HG03460 (cell line): Measurements from ENCODE around the gene CGRRF1.

Source experiments
- ATAC-seq: cut with Tn5 transposase; IDR thresholded peaks from one replicate; pipeline ENCODE4 v1.9.1; 2021; ENCODE audit not compliant: unreplicated experiment

The CGRRF1 gene

DNA sequence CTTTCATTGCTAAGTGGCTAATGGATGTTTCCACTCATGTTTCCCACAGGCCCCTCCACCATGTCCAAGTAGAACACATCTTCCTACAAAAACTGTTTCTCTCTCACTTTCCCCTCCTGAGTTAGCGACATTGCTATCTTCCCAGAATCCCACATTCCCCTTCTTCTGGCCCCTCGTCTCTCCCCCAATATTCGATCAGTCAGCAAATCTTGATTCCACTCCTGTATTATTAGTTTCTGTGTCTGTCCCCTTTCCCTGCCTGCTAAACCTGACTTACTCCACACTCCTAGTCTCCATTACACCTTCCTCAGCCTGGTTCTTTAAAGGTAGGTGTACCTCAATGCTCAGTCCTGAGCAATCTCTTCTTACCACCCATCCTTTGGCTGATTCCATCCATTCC, 37.9 kb downstream of the CGRRF1 start:
- no peak for ATAC-seq

DNA sequence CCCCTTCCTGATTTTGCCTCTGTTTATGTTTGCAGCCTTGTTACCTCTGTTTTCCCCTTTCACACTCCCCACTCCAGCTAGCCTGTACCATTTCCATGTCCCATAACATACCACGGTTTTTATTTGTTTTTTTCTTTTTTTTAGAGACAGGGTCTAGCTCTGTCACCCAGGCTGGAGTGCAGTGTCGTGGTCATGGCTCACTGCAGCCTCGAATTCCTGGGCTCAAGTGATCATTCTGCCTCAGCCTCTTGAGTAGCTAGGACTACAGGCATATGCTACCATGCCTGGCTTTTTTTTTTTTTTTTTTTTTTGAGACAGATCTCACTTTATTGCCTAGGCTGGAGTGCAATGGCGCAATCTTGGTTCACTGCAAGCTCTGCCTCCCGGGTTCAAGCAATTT, 38.8 kb downstream of the CGRRF1 start:
- no peak for ATAC-seq

DNA sequence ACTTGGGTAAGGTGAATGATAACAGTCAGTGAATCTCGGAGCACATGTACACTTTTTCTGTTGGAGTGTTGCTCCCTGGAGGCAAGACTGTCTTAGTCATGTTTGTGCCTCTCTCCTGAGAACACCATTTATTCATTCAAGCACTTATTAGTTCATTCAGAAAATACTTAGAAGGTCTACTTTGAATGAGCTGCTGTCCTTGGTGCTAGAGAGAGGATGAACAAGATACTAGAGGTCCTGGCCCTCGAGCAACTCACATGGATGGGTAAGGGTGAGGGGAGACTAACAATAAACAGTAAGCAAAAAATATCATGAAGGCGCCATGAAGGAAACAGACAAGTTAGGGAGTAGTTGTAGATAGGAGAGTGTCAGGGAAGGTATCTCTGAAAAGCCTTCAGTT, 40.2 kb downstream of the CGRRF1 start:
- no peak for ATAC-seq

DNA sequence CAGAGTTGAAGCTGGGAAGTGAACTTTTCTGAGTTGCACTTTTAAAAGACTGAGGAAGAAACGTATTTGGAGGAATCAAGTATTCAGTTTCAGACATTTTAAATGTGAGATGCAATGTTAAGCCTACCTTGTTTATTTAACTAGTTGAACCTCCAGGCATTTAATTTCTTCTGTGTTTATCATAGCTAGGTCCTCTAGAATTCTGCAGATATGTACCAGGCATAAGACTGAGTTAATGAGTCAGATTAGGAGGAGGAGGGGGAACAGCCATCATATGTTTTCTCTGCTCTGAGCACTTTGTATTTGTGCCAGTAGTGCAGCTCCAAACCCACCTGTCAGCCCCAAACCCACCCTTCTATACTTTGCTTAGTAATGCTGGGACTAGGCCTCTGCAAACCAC, 40.8 kb downstream of the CGRRF1 start:
- no peak for ATAC-seq

DNA sequence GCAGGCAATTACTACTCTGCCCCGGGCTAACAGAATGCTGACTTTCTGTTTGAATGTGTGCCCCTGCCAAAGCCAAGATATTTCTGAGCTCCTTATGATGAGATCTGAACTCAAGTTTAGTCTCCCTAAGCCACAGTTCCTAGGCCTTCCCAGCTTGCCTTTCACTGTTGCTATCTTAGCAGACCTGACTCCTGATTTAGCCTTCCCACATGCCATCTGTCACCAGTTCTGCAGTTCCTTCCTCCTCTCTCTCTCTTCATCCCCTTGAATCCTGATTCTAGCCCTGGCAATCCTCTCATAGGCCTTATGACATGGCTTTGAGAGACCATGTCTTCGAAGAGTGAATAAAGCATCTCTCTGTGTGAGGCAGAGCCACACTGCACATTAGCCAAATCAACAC, 44.7 kb downstream of the CGRRF1 start:
- no peak for ATAC-seq

DNA sequence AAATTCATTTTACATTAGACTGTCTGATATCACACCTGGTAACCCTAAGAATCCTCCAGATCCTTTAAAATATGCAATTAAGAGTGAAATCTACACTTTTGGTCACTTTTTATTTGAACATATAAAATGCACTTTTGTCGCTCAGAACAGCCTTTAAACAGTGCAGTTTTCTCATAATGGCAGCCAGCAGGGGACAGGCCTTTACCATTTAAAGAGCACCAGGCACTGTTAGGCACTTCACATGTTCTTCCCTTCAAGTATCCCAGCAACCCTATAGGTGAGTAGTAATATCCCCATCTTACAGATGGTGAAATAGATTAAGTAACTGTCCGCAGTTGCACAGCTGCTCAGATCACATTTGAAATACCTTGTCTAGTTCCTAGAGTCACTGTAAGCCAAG, 45.9 kb downstream of the CGRRF1 start:
- no peak for ATAC-seq

DNA sequence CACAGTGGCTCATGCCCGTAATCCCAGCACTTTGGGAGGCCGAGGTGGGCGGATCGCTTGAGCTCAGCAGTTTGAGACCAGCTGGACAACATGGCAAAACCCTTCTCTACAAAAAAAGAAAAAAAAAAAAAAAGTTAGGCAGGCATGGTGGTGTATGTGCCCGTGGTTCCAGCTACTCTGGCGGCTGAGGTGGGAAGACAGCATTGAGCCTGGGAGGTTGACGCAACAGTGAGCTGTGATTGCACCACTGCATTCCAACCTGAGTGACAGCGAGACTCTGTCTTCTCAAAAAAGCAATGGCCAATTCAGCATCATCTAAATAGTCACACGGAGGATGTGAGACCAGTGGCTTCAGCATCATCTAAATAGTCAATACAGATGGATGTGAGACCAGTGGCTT, 46.8 kb downstream of the CGRRF1 start:
- no peak for ATAC-seq

DNA sequence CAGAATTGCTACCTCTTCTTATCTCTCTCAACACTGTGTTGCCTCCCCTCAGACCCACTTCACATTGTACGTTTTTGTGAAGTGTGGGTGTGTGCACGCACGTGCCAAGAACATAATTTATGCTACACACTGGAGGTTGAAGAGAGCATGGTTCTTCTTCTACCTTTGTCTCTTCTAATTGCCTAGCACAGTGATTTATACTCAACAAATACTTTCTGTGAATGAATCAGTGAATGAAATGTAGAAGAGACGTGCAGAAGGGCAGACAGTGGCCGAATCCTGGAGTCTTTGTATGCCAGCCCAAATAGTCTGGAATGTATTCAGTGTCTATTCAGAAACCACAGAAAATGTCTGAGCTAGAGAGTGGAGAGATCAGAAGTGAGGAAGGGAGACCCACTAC, 52.6 kb downstream of the CGRRF1 start:
- no peak for ATAC-seq

DNA sequence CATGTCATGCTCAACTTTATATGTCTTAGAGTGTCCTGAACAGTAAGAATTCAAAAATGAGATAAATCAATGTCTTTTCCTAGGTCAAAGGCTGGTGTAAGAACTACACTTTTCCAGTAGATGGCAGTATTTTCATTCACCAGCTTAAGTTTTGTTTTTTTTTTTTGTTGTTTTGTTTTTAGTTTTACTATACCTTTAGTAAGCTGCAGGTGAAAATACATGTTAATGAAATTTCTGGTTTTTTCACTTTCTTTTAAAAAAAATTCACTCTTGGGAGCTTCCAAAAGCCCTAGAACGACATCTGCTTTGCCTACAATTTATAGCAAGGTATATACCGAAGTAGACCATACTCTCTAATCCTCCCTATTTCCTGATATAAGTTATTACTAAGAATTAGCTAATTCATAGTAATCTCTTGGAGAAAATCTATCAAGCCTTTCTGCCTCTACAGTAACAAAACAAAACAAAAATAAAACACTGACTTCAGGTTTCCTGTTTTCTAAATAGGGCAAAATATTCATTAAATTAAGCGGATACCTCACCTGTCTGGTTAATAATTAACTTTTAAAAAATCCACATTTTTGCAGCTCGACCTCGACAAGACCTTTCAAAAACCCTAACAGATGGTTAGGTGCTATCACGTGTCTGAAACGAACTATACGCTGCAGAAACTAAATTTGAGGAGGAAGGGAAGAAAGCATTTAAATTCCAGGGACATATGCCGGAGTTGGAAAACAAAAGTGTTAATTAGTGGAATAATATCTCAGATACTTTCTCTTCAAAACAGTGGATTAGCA, 54.6 kb downstream of the CGRRF1 start:
- no peak for ATAC-seq

DNA sequence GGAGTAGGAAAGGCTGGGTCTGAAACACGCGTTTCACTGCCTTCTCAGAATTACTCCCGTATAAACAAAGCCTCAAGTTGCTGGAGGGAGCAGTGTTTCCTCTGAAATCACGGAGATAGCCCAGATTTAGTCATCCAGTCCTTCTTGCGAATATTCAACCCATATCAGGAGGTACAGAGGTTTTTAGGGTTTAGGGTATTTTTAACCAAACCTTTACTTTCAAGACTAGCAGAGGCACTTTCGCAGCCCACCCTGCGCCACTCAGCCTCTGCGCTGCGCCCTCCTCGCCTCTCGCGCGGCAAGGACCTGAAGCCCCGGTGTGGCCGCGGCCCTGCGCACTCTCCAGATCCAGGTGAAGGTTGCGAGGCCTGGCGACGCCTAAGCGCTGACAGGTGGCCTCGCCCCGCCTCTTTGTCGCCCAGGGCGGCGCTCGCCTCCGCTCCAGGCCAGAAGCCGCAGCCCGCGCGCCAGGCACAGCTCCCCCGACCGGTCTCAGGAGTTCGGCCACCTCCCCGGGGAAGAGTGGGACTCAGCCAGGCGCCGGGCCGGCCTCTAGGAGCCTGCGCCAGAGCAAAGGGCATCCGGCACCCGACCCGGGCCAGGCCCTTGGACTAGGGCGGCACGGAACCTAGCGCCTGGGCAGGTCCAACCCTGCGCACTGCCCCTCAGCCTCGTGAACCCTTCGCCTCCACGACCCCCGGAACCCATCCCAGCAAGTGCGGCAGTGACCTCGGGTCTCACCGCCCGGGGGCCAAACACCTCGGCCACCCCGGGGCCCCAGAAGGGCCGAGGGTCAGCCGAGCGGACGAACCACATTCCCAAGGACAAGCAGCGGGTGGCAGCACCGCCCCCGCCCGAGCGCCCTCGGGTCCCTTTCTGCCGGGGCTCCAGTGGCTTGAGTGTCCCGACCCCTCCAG, 55.4 kb downstream of the CGRRF1 start:
- peak; percentile 36 for ATAC-seq

DNA sequence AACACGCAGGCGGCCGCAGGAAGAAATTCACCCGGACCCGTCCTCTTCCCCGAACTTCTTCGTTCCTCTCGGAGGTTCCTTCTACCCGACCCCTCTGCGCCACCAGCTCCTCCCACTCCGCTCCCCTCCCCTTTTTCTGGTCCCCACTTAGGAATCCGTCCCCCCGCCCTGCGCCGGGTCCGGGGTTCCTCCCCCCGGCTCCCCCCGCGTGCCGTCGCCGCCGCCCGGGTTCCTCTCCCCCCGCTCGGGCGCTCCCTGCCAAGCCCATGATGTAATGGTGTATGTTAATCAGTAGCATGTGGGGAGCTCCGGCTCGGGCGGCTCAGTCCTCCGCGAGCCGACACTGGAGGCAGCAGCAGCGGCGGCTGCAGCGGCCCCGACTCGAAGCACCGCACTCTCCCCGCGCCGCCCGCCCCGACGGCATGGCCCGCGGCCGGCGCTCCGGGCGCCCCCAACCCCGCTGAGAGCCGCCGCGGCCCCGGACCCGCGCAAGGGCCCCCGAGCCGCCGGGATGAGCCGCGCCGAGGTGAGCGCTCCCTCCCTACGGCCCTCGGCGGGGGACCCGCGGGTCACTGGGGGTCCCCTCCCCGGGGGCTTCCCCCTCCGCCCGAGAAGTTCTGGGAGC, 56.2 kb downstream of the CGRRF1 start:
- peak; percentile 43 for ATAC-seq

DNA sequence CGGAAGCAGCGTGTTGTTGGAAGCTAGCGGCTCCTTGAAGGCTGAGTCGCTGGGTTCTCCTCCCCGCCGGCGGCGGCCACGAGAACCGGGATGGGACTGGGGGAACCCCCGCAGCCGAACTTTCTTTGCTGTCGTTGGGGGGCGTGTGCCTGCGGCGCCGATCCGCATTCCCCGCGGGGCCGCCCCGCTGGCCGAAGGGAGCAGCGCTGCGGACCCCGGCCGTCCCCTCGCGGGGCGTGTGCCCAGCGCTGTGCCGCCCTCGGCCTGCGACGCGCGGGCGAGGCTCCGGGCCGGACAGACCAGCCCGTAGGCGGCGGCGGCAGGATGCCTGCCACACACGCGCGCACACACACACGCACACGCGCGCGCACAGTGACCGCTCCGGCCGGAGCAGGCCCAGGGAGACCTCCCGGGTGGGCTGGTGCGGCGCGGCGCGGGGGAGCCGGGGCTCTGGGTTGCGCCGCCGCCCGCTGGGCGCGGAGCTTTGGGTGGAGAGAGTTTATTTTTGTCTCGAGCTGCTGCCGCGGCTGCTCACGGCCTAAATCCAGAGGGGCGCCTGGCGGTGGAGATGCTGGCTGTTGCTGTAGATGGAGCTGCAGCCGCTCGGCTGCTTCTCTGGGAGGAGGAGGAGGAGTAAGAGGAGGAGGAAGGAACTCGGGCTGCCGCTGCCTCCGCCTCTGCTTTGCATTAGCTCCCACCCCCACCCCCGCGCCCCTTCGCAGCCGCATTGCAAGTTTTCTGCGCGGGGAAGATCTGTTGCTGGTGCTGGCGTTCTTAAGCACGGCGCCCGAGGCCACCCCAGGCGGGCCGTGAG, 56.9 kb downstream of the CGRRF1 start, which contains the start of gene SAMD4A:
TSS of gene SAMD4A (plus strand) at position 719 of the 814 bp plus-strand sequence. CDS start 789 bp downstream, outside the sequence.
- peak; percentile 34 for ATAC-seq

DNA sequence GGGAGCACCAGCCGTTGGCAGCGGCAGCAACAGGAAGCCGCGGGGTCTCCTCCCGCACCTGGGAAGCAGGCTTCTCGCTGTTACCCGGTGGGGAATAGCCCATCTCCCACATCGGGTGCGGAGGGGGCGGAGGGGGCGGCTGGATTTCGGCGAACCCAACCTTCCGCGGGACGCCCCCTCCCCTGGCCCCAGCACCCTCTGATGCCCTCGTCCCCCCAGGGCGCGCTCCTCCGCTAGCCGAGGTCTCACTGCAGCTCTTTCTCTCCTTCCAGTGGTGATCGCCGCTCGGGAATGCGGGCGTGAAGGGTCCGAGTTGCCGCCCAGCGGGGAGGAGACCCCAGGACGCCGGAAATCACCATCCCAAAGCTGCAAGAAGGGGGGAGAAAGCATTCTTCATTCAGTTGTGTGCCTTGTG, 57.5 kb downstream of the CGRRF1 start:
- ATAC-seq = peak; percentile 0

DNA sequence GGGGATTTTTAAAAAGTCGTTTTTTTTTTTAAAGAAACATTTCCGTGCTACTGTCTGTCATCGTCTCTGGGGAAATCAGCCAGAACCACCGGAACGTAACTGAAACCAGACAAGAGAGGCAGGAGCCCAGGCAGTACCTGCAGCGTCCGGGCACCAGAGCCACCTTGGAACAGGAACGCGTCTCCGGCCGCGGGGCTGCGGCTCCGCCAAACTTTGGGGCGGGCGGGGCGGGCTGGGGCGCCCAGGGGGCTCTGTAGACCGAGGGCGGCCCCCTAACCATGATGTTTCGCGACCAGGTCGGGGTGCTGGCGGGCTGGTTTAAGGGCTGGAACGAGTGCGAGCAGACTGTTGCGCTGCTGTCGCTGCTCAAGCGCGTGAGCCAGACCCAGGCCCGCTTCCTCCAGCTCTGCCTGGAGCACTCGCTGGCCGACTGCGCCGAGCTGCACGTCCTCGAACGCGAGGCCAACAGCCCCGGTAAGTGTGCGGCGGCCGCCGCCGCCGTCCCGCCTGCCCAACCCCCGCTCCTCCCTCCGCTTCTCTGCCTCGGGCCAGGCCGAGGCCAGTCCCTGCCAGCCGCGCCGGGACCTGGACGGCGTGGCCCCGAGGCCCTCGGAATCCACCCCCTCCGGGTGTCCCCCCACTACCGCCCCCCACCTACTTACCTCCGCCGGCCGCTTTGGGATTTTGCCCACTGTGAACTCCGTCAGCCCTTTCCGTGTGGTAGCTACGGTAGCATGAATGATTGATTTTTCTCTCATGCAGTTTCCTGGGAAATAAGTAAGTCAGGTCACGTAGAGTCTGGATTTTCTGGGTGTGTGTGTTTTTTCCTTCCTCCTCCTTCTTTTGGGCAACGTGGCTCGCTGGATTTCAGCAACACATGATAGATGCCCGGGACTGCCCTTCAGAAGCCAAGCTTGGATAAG, 58.2 kb downstream of the CGRRF1 start:
- ATAC-seq = peak; percentile 7

DNA sequence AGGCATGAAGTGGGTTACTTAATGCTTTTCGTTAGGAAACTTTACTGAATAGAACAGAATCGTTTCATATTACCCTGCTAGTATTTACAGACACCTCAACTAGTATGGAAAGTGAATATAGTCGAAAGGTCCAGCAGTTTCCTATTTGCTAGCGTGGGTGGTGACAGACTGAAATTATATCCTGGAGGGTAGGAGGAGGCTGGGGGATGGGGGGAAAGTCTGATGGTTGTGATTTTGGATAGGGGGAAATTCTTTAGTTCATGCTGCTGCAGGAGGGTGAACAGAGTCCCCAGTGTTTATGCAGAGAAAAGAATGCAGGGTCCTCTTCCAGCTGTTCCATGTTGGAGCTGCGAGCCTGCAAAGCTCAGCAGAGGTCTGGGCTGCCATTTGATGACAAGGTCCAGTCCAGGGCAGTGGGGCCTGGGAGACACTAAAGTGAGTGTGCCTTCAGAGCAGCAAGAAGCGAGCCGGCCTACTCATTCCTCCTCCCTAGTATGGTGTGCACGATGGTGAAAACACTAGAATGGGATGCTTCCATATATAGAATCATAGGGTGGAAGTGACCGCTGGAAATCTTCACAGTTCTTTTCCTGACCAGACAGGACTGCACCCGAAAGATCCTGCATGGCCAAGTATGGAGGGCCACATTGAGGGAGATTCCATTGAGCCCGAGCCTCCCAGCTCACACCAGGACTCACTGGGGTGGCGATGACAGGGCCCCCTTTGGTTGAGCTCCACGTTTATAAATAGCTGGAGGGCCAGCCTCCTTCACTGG, 59.3 kb downstream of the CGRRF1 start:
- ATAC-seq = no peak

DNA sequence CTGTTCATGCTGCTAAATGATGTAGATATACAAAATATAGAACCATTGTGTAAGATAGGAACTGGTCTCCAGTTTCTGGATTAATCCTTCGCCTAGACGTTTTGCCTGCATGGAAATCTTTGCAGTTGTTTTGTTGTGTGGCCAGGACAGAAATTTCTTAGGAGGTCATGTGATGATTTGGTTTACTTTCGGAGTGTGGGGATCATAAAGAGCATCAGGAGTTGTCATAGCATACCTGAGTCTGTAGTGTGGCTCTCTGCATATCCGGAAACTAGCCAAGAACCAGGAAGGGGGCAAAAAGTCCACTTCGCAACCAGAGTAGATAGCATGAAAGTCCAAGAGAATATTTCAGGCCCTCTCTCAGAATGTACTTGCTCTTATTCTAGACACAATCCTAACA, 60.3 kb downstream of the CGRRF1 start:
- no peak for ATAC-seq

DNA sequence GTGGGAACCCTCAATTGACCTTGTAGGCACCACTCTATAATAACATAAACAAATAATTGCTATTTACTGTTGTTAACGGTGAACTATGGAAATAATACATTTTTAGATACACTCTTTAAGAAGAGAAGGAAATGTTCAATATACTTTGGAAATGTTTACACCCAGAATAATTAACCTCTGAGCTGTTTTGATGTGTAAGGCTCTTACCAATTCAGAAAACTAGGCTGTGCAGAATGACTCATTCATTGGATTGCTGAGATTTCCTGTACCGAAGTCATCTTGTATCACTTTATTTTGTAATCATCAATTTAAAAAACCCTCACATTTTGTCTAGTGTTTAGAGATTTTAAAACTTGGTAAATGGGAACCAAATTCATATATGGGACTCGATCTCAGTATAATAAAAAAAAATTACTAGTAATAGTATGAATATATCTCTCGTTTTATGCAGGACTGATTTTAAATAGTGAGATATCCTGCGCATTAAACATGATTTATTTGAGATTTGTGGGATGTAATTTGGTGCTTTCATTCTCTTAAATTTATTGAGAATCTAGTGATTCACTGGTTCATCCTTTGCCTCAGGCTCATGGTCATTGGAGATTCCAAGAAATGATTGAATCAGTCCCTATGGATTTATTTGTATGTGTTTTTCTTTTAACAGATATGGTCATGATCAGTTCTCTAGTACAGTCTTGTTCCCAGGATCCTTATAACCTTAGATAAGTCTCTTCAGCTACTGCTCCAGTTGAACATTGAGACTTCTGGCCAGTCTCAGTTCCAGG, 61.1 kb downstream of the CGRRF1 start:
- ATAC-seq = no peak

DNA sequence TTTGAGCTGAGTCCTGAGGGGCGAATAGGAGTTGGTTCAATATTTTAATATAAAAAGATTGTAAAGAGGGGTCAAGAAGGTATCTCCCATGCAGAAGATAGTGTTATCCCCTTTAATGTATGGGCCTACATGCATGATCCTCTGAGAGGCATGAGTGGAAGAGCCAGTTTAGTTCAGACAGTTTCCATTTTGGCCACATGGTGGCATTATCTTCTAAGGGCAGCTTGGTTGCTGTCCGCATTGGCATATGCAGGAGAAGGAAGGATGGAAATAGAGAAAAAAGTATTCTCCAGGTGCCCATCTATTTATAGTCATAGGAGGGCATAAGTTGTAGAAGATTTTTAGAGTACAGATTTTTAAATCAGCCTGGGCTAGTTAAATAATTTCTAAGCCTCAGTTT, 62.6 kb downstream of the CGRRF1 start:
- ATAC-seq = no peak
